Dedifferentiated amniotic fluid mesenchymal stem cell (primary cell): ENCODE data around the gene TBC1D22A.

ENCODE experiments used
- DNase-seq: peaks from one replicate; pipeline ENCODE4 v3.0.0-alpha.2; 2016; ENCODE audit errors: extremely low spot score

The TBC1D22A gene

DNA sequence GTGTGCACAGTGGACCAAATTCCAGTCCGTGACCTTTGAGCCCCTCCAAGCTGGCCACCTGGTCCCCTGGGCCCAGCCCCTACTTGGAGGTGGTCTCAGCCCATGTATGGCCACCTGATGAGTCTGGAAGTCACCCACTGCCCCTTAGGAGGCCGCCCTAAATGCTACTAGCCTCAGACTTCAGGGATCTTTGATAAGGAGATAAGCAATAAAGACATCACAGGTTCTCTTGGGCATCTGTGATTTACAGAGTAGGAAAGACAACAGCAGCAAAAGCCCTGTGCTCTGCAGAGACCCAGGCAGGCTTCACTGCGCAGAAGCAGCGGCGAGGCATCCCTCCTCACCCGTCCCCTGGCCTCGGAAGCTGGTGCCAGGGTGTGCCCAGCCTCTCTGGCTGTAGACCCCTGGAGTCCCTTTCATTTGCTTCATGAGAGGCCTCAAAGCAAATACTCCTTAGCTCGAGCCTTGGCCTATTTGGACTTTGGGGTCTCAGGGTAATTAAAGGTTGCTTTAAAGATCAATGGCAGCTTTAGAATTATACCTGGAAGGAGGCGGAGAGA, 360.1 kb downstream of the TBC1D22A start:
- DNase-seq, result no peak

DNA sequence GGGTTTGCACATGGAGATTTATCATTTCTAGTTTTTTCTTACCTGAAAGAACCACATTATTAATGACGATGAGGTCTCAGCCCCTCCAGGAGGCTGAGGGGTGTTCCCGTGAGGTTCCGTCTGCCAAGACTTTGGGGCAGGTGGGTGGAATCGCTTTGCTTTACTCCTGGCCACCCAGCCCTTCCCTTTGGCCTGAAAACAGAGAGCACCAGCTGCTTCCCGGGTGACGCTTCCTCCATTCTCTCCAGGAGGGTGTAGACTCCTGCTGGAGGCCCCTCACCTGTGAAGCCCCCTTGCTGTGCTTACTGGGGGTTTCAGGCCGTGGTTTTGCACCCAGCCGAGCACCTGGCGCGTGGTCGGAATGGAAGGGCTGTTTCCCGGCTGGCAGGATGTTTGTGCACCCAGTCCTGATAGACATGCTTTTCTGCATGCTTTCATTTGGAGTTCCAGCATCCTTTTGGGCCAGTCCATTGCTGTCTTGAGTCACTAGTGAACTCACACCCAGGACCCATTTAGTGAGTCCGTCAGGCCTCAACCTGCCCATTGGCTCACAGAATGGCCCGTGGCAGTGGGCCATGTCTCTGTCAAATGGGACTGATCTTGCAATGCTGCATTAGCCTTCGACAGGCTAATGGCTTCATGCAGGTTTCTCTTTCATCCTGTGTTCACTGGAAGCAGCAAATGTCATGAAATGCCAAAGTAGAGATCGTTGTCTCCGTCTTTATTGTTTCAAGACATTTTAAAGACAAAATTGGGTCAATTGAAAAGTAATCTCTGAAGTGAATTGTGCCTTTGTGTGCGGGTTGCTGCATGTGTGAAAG, 360.8 kb downstream of the TBC1D22A start:
- no peak for DNase-seq

DNA sequence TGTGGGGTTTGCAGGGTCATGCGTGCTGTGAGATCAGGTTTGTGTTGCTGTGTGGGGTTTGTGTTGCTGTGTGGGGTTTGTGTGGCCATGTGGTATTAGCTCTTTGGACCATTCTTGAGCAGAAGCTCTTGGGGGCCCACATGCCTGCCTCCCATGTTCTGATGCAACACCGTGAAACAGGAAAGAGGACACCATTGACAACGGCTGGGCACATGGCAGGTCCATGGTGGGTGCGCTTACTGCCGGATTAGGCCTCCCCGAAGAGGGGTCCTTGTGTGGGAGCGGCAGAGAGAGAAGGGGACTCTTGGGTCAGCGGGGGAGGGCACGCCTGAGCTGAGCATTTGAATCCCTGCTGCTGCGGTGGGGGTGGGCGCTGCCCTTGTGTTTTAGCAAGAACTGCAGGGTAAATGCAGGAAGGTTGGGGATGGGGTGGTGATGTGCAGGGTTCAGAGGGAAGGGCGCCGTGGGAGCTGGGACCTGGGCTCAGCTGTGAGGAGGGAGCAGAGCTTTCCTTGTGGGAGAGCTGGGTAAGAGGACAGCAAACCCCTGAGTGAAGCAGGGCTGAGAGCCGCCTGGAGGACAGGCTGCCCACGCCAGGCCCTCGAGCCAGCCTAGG, 361.5 kb downstream of the TBC1D22A start:
- DNase-seq, result no peak

DNA sequence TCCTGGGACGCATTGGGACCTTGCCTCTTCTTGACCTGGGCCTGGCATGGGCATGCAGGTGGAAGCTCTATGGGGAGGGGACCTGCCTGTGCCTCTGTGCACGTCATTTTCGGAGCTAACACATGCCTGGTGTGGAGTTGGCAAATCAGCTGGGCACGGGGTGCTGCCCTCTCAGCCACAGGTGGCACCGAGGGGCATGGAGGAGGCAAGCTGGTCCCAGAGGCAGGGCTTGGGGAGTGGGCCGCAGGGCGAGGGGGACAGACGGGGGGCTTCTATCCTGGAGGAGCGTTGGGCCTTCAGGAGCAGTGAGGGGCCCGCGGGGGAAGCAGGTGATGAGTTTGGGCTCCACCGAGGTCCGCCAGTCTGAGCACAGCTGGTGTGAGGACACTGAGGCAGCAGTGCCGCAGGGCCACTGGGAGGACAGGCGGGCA, 362.0 kb downstream of the TBC1D22A start:
- DNase-seq, result no peak

DNA sequence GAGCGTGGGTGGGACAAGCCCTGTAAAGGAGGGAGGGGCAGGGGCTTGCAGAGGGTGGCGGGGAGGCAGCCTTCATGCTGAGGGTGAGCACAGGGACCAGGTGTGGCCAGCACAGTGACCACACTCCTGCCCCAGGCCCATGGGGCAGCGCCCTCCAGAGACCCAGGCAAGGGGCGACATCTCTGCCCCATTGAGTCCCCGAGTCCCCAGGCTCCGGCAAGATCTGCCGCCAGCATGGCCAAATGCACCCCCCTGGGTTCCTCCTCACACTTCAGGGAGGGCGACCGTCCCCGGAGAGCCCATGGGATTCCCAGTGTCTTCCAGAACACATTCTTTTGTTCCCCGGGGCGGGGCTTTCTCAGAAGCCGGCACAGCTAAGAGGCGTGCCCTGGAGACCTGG, 362.5 kb downstream of the TBC1D22A start:
- DNase-seq, result no peak

DNA sequence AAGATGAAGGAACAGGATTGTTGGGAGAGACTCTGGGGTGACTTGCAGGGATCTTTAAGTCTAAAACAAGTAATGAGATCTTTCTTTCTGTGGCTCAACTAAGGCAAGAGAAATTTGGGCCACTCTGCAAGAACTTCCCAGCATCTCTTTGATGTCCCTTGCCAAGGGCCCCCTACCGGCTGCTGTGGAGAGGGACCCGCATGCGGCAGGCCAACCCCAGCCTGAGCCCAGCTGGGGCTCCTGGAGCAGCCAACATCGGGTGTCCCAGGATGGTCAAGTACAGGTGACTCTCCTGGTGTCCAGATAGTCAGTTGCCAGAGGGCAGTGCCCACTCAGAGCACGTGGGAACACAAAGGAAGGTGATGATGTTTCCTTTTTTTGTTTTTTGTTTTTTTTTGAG, 363.2 kb downstream of the TBC1D22A start:
- DNase-seq, result no peak

DNA sequence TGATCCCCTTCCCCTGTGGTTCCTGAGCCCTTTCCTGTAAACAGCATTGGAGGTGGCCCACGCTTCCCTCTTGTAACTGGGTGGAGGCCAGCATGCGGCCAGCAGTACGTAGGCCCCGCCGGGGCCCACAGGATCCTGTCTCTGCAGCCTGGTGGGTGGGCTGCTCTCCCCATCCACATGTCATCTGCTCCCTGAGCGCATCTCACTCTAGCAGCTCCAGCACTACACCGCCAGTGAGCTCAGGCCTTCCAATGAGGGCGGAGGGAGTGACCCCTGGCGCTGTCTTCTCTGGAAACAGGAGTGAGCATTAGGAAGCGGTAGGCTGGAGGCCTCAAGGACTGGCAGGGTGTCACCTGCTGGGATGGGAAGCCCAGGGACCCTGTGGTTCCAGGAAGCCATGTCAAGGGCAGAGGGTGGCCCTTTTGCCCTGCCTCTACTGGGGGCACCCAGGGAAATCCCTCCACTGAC, 363.9 kb downstream of the TBC1D22A start:
- DNase-seq, result no peak

DNA sequence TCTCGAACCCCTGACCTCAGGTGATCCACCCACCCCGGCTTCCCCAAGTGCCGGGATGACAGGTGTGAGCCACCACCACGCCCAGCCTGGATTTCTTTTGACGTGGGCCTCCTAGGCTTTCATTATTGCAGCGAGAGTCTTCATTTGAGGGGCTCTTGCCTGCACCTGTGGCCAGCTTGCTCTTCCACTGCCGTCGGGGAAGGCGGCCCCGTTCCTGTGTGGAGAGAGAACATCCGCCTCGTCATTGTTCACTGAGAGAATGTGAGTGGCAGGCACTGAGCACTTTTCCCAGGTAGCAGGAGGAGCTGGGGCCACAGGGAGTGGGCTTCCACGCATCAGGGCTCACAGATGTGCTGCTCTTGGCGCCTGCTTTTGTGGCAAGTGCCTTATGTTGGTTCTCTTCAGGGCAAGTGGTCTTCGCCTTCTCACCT, 365.0 kb downstream of the TBC1D22A start:
- DNase-seq, result no peak

DNA sequence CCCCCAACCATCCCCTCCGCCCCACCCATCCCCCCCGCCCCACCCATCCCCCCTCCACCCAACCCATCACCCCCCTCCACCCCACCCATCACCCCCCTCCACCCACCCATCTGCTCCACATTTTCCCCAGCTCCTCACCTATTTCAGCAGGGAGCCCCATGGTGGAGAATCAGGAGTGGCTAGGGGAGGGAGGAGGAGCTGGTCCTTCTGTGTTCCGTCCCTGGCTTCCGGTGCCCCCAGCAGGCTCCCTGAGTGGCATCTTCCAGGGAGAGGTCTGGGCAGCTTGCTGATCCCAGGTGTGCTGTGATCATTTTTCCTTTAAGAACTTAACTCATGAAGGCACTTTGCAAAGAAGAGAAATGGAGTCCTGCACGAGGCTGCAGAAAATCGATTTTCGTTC, 365.8 kb downstream of the TBC1D22A start:
- DNase-seq, result no peak

DNA sequence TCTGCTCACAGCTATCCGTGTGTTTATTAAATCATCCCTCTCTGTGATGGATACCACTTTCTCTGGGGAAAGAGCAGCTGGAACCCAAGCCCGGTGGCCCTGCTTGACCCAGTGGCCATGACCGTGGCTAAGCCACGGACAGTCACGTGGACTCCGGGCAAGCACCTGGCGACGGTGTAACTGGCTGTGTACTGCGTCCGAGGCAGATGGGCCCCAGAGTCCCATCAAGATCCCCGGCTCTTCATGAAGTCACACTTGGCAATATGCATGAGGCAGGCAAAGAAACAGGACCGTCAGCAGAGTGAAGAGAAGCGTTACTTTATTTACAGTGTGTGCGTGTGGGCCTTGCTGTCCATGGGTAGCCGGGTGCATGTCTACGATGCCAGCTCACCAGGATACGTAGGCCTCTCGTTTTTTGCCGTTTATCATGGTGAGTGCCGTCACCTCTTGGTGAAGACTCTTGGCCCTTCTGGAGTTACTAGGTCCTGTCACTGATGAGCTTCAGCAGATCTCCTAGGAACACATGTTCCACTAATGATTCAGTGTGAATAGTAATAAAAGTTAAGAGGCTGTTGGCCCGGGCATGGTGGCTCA, 366.3 kb downstream of the TBC1D22A start:
- no peak for DNase-seq

DNA sequence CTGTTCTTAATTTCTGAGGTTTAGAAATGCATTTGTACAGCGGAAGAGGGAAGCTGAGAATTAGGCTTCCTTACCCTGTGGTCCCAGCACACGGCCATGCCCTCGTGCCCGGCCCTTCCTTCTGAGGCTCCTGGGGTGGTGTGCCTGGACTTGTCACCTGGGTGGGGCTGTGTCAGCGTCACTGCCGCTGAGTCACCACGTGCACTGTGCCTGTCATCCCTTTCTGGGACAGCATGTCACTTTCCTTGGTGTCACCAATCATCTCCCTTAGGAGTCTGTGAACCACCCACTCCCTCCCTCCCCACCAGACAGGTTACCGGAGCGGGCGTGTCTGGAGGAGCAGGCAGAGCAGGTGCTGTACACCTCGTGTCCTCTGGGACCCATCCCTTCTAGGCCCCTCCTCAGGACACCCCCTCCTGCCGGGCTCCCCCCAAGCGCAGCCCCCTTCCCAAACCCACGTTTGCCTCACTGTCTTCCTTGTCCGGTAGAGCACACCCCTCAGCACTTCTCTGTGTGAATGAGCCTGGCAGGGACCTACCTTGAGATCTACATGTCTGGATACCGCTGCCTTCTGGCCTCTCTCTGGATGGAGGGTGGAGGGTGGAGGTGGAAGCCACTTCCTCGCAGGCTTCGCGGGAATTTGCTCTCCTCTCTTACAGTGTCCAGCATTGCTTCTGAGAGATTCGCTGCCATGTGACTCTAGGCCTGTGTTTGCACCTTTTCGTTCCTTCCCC, 367.6 kb downstream of the TBC1D22A start:
- no peak for DNase-seq

DNA sequence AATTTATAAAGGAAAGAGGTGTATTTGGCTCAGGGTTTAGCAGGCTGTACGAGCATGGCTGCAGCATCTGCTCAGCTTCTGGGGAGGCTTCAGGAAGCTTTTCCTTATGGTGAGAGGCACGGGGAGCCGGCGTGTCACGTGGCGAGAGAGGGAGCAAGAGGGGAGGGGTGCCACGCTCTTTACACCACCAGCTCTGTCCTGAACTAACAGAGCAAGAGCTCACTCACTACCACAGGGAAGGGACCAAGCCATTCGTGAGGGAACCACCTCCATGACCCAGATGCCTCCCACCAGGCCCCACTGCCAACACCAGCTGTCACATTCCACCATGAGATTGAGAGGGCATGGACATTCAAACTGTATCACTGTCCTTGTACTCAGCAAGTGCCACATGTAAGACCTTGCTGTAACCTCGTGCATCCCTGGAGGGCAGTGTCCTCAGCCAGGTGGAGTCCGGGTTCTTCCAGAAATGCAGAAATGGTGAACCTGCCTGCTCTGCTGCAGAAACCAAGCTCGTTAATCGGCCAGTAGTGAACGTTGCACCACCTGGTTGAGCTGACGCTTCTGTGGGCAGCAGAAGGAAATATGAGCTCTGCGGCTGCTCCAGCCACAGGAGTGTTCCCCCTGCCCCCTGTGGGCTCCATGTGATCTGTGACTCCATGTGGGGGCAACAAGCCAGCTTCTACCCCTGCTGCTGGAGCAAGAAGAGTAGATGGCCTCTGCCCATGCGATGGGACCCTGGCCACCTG, 368.6 kb downstream of the TBC1D22A start:
- DNase-seq, result no peak

DNA sequence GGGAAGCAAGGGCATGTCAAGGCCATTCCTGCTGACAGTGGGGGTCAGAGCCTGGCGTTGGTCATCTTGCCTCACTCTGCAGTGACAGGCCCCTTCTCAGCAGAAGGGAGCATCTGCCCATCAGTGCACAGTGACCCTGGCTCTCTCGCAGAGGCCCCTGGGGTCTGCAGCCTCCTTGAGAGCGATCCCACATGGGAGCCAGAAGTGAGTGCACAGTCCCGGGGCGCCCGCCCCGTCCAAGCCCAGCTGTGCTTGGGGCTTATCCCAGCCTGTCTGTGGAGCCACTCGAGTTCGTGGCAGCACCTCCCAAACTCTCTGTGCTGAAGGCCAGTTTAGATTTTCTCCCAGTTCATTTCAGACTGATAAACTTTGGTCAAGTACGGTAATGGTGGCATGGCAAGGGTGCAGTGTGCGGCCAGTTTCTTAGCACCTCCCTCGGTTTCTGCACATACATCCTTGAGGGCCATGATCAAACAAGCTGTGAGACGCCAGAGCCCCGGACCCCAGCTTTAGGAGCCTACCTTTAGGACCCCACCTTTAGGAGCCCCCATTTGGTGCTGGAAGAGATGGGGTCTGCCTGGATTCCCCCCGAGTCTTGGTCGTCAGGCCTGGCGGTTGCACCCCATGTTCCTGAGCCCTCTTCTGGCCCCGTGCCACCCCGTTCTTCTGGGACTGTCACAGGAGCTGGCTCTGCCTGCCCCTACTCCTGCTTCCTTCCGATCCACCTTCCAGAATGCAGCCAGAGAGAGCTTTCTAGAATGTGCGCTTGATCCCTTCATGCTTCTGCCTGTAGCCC, 369.4 kb downstream of the TBC1D22A start:
- DNase-seq, result no peak

DNA sequence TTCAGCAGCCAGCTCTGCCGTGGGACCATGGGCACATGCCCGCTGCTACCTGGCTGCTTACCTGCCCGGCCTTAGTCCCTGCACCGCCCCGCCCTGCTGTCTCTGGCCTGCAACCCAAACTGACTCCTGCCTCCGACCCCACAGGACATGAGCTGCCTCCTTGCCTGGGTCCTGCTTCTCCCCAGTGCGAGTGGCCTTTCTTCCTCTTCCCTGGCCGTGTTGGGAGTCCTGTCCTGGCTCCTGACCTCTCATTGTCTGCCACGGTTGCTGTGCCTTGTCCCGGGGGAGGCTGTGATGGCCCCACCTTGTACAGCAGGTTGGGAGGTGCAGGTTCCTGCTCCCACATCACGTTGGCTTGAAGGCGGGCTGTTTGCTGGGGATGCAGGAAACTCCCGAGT, 370.0 kb downstream of the TBC1D22A start:
- DNase-seq, result no peak

DNA sequence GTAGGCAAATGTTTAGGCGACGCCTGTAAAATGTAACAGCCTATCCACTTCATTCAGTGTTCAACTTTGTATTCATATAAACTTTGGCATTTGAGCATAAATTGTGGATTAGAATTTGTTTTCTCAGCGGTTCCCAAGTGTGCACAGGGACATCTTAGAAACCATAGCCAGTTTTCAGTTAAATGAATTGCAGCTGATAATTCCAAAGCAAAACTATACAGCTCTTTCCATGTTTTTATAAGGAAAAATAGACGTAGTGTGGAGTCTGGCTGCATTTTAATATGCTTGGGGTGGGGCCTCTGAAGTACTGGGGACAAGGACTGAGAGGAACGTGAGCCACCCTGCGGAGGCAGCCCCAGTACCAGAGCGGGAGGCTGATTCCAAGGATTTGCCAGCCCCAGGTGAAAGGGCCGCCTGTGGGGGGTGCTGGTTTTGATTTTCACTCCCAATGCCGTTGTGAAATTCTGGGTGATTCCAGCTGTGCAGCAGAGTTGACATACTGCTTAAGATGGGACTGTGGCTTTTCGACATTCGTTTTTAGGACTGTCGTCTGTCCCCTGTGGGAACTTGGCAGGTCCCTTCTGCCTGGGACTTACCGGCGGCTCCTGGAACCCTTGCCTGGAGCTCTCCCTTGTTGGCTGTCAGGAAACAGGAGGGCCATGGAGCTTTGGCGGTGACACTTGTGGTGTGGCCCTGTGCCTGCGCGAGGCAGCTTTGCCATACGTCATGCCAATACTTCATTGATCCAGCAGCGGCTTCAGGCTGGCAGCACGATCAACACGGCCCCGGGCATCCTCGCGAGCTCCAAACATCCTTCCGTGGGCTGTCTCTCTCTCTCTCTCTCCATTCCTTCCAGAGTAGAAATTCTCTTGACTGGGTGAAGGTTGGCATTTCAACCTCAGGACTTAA, 370.9 kb downstream of the TBC1D22A start:
- no peak for DNase-seq

DNA sequence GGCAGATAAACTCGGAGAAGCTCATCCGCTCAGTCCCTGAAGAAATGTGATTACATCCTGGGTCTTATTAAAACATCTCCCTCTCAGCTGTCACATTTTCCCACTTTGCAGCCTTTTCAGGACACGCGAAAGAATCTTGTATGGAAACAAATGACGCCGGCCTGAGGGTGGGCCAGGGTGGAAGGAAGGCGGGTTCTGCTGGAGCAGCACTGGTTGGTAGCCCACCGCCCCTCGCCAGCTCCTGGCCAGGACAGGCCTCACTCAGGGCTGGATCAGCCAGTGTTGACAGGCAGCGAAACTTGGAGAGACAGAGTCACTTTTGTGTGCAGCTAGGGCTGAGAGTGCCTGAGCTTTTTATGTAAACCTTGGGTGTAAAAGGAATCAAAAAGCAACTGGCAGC, 371.8 kb downstream of the TBC1D22A start:
- no peak for DNase-seq

DNA sequence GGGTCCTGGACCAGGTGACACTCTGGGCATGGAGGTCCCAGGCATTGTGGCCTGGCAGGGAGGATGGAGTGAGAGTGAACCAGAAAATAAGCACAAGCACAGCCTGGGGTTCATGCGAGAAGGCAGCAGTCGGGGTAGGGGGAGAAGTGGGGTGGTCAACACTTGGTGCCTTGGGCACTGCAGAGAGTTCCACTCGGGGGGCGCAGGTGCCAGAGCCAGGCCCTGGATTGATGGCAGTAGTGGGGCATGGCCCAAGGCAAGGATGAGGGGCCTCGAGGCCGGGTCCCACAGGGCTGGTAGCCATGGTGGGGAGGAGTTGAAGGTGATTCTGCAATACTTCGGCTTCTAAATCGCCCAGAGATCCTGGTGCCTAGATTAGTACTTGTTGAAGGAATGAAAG, 372.9 kb downstream of the TBC1D22A start:
- no peak for DNase-seq

DNA sequence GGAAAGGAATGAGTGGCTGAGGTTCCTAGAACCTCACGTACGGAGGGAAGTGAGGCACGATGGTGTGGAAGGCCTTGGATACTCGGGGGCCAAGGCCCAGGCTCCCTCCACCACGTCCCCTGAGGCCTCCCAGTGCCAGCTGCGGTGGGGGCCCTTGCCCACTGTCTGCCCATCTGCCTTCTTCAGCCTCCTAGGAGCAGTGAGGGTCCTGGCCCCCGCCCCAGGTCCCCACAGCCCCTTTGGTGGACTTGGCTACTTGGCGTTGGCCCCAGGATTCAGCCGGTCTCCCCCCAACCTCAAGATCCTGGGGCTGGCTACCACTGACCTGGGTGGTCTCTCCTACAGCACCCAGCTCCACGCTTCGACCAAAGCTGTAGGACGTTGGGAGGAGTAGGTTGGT, 373.6 kb downstream of the TBC1D22A start:
- no peak for DNase-seq

DNA sequence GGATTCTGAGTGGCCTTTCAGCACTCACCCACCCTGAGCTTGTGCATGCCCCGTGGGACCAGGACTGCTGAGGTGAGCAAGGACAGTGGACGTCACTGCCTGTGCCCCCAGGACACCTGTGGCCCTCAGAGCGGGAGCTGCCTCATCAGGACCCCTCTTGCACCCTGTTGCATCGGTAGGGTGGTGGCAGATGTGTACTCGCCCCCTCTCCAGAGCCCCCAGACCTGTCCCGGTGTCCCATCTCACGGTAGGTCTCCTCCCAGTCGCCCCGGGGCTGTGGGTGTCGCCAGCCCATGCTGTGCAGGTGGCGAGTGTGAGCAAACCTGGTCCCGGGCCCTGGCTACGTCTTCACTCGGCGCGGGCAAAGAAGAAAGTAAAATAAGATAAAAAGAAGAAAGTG, 374.2 kb downstream of the TBC1D22A start:
- DNase-seq, result no peak
